GM15510 (cell line): ENCODE measurements around the gene ARHGAP4.

ENCODE experiments used
- POLR2A ChIP-seq: IDR thresholded peaks from 3 replicates; pipeline ENCODE4 v1.6.1; 2011; ENCODE audit warnings: borderline replicate concordance; ENCODE audit not compliant: insufficient read length; ENCODE audit errors: extremely low read depth

ARHGAP4 gene

GRCh38 chrX:153967536-153968224 lies 41.6 kb upstream of the ARHGAP4 start:
- TF ChIP-seq POLR2A, result no peak

GRCh38 chrX:153966841-153967535 lies 40.9 kb upstream of the ARHGAP4 start:
- TF ChIP-seq POLR2A, result no peak

- TF ChIP-seq POLR2A, result no peak
These were observed 40.2 kb upstream of the ARHGAP4 start for GRCh38 chrX:153966283-153966688.

GRCh38 chrX:153965406-153965805 lies 39.3 kb upstream of the ARHGAP4 start:
- no peak for TF ChIP-seq POLR2A

GRCh38 chrX:153964105-153964504 lies 38.0 kb upstream of the ARHGAP4 start:
- no peak for TF ChIP-seq POLR2A

- TF ChIP-seq POLR2A, result no peak
These were observed 37.5 kb upstream of the ARHGAP4 start for GRCh38 chrX:153963546-153963945.

GRCh38 chrX:153961292-153961691 lies 35.2 kb upstream of the ARHGAP4 start:
- no peak for TF ChIP-seq POLR2A

- no peak for TF ChIP-seq POLR2A
These were observed 34.7 kb upstream of the ARHGAP4 start for GRCh38 chrX:153960786-153961185.

GRCh38 chrX:153960077-153960476 lies 34.0 kb upstream of the ARHGAP4 start:
- TF ChIP-seq POLR2A, result no peak

GRCh38 chrX:153959649-153960048 lies 33.6 kb upstream of the ARHGAP4 start:
- TF ChIP-seq POLR2A, result no peak

- TF ChIP-seq POLR2A, result no peak
These were observed 32.5 kb upstream of the ARHGAP4 start for GRCh38 chrX:153958605-153959004.

- no peak for TF ChIP-seq POLR2A
These were observed 31.2 kb upstream of the ARHGAP4 start for GRCh38 chrX:153957224-153957623.

- no peak for TF ChIP-seq POLR2A
These were observed 30.2 kb upstream of the ARHGAP4 start for GRCh38 chrX:153956044-153956907.

- no peak for TF ChIP-seq POLR2A
These were observed 29.2 kb upstream of the ARHGAP4 start for GRCh38 chrX:153955228-153955732.

GRCh38 chrX:153954558-153955227 lies 28.6 kb upstream of the ARHGAP4 start:
- no peak for TF ChIP-seq POLR2A

- no peak for TF ChIP-seq POLR2A
These were observed 28.0 kb upstream of the ARHGAP4 start for GRCh38 chrX:153953892-153954557.
